22Rv1 (cell line): ENCODE results near the gene DENND6B.
"Not testable (repeated sequence)": the region's sequence is repeated elsewhere in the genome, so short reads cannot be mapped to it uniquely, and the experiment has no call there.

Source experiments
- CTCF ChIP-seq: fragments of 450-650 bp; IDR thresholded peaks from 2 replicates; pipeline ENCODE4 v1.5.1; 2017; ENCODE audit warnings: mild to moderate bottlenecking
- ZFX ChIP-seq: fragments of 450-650 bp; IDR thresholded peaks from 2 replicates; pipeline ENCODE4 v1.6.1; 2017; ENCODE audit warnings: antibody characterized with exemption, borderline replicate concordance

GRCh38 chr22:50334433-50334832 lies 7.6 kb upstream of the DENND6B start:
- not testable (repeated sequence) for TF ChIP-seq CTCF, ZFX
